ENCODE results near the gene LONP2. TPM values are rescaled to one million over a fixed set of nuclear protein-coding genes. Genes with fewer than 3 reads are reported as not detected.
A peak's percentile ranks its signal among the peaks of the same experiment; 100 is the strongest.

LONP2 gene
- total and polyA plus RNA-seq, 9 of the 15 experiments (the other 6 are each of a cell fraction or from before 2014, with no cell fraction given): 8.1 to 41.2 (median 25.6) TPM

DNA sequence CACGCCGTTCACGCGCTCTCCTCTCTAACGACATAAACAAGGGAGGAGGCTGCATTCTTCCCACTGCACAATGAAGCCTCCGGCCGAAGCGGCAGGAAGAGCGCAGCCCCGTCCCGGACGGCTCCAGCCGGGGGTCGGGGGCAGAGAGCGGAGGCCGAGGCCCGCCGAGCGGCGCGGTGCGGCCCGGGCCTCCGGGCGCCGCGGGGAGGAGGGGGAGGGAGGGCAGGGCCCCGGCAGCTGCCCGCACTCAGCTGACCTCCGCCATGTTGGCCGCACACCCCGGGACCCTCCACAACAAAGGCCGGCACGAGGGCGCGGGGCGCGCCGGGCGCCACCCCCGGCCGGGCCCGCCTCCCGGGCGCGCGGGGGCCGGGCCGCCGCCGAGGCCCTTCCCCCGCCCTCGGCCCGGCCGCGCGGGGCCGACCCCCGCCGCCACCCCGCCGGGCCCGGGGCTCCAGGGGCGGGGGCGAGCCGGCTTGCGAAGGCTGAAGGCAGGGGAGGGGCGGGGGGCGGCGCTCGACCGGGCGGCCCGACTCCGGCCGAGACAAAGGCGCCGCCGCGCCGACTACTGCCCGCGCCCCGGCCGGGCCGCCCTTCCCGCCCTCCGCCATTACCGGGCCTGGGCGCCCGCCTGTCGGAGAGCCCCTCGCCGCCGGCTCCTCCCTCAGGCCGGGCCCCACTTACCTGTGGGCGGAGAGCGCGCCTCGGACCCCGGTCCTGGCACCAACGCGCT, 140.6 kb downstream of the LONP2 start:
- POLR2A ChIA-PET: interaction anchor here (1.0 to 2.8 kb wide), 9 partner anchors 9 to 119 kb away, joined by 3 to 25 read pairs (median 5); no protein-coding TSS in a partner anchor
- intact Hi-C loops (cut with micrococcal nuclease): loop anchor here (2.0 kb wide), 1 partner anchor 18 kb away; no protein-coding TSS in a partner anchor
- FAIRE-seq: no peak
- TF ChIP-seq BHLHE40 (IDR thresholded peaks at IDR 0.05; ENCODE audit: low read length): peak; percentile 56; the same call in 1 of the 2 replicates
- peak; percentile 45; the same call in 1 of the 2 replicates for TF ChIP-seq MYC (IDR thresholded peaks at IDR 0.05; ENCODE audit: low read depth, low read length)
- TF ChIP-seq MYC (CRISPR knock-in tag; IDR thresholded peaks at IDR 0.05; ENCODE audit: borderline replicate concordance, low read depth): no peak
- TF ChIP-seq GTF2A2 (tag; IDR thresholded peaks at IDR 0.05): no peak
- TF ChIP-seq SIN3A (IDR thresholded peaks at IDR 0.05; ENCODE audit: borderline replicate concordance in 2 of 2, control insufficient read depth in 1 of 2, low read depth in 2 of 2, low read length in 2 of 2): peak in 1 of 2 experiments; percentile 77; a peak in 1 of 4 replicates
- TF ChIP-seq, protein P1, sequence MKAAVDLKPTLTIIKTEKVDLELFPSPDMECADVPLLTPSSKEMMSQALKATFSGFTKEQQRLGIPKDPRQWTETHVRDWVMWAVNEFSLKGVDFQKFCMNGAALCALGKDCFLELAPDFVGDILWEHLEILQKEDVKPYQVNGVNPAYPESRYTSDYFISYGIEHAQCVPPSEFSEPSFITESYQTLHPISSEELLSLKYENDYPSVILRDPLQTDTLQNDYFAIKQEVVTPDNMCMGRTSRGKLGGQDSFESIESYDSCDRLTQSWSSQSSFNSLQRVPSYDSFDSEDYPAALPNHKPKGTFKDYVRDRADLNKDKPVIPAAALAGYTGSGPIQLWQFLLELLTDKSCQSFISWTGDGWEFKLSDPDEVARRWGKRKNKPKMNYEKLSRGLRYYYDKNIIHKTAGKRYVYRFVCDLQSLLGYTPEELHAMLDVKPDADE (conservative IDR thresholded peaks at IDR 0.05; ENCODE audit: control insufficient read depth, low read depth, low read length): peak; percentile 25; the same call in 1 of the 2 replicates
- TF ChIP-seq PHB (CRISPR knock-in tag; IDR thresholded peaks at IDR 0.05): no peak
- peak; percentile 60; the same call in 1 of the 2 replicates for TF ChIP-seq ZBTB7A (IDR thresholded peaks at IDR 0.05; ENCODE audit: borderline replicate concordance, control insufficient read depth, low read depth, low read length)
- TF ChIP-seq JUNB (CRISPR knock-in tag; conservative IDR thresholded peaks at IDR 0.05): no peak
- TF ChIP-seq, protein P2, sequence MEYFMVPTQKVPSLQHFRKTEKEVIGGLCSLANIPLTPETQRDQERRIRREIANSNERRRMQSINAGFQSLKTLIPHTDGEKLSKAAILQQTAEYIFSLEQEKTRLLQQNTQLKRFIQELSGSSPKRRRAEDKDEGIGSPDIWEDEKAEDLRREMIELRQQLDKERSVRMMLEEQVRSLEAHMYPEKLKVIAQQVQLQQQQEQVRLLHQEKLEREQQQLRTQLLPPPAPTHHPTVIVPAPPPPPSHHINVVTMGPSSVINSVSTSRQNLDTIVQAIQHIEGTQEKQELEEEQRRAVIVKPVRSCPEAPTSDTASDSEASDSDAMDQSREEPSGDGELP (CRISPR knock-in tag; IDR thresholded peaks at IDR 0.05; ENCODE audit: borderline replicate concordance): peak; percentile 43; the same call in 1 of the 2 replicates
- no peak for TF ChIP-seq KLF1 (tag; IDR thresholded peaks at IDR 0.05)
- peak; percentile 25 to 86 (median 63) for TF ChIP-seq YY1 (IDR thresholded peaks at IDR 0.05; ENCODE audit: borderline replicate concordance in 1 of 3, control insufficient read depth in 1 of 3, extremely low read depth in 1 of 3, insufficient read depth in 3 of 3, insufficient read length in 1 of 3, insufficient replicate concordance in 2 of 3, low read depth in 1 of 3, low read length in 2 of 3)
- peak in 1 of 2 experiments; percentile 50; a peak in 1 of 4 replicates for TF ChIP-seq NONO (IDR thresholded peaks at IDR 0.05; ENCODE audit: low read depth in 2 of 2, low read length in 1 of 2)
- TF ChIP-seq, protein P3, sequence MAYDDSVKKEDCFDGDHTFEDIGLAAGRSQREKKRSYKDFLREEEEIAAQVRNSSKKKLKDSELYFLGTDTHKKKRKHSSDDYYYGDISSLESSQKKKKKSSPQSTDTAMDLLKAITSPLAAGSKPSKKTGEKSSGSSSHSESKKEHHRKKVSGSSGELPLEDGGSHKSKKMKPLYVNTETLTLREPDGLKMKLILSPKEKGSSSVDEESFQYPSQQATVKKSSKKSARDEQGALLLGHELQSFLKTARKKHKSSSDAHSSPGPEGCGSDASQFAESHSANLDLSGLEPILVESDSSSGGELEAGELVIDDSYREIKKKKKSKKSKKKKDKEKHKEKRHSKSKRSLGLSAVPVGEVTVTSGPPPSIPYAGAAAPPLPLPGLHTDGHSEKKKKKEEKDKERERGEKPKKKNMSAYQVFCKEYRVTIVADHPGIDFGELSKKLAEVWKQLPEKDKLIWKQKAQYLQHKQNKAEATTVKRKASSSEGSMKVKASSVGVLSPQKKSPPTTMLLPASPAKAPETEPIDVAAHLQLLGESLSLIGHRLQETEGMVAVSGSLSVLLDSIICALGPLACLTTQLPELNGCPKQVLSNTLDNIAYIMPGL (CRISPR knock-in tag; IDR thresholded peaks at IDR 0.05): 0 out of 2 replicates have a peak, but pooled peaks have one; percentile 8
- no peak for TF ChIP-seq ASH1L (IDR thresholded peaks at IDR 0.05; ENCODE audit: borderline replicate concordance, low read depth, partially characterized antibody)

More for the DNA sequence above, 140.6 kb downstream of the LONP2 start:
- Histone ChIP-seq H3K9ac (ENCODE audit: insufficient read depth in 1 of 2, low read depth in 2 of 2, low read length in 2 of 2) (peak overlapping the region; percentile 88 to 95), H3K4me2 (ENCODE audit: insufficient read depth, low read length) (peak overlapping the region; percentile 95), H3K79me2 (ENCODE audit: control insufficient read depth, insufficient read depth, low read length) (peaks cover 48% of the 10 kb centered on the region), H3K4me1 (replicated peaks in 1 of 2; ENCODE audit: control insufficient read depth in 2 of 2, insufficient read depth in 2 of 2, low read length in 2 of 2) (peaks cover 18 to 20% of the 10 kb centered on the region in 2 experiments; a peak in 4 of 5 replicates), H3K36me3 (ENCODE audit: control insufficient read depth, insufficient read depth, low read length) (no peaks in the 10 kb centered on the region), H2AFZ (ENCODE audit: low read depth, low read length) (peak overlapping the region; percentile 61), H3K4me3 (peak overlapping the region; percentile 85), H3K27ac (ENCODE audit: extremely low read depth, low read depth, low read length) (peak overlapping the region; percentile 95), H4K20me1 (replicated peaks; ENCODE audit: control insufficient read depth, insufficient read depth, low read length) (peaks cover 34% of the 10 kb centered on the region; the same call in 1 of the 2 replicates), H3K9me1 (ENCODE audit: control insufficient read depth, insufficient read depth, low read length) (no peaks in the 10 kb centered on the region), H3K9me3 (replicated peaks; ENCODE audit: control insufficient read depth, insufficient read depth, low read depth, low read length) (no peaks in the 10 kb centered on the region), H3K27me3 (ENCODE audit: control insufficient read depth in 2 of 2, insufficient read depth in 2 of 2, low read length in 2 of 2) (no peaks in the 10 kb centered on the region)
- in situ Hi-C loops (cut with MboI): no loop called here
- CTCF ChIA-PET (ENCODE audit: low intra/inter-chr PET ratio): no interaction called here
- under 1% methylated on average over 12 of the region's 103 CpGs for WGBS (ENCODE audit: insufficient coverage, low coverage, missing lambda C conversion rate)
- no TSS peak for BruUV-seq (replicated peaks)
- DNase-seq (ENCODE audit: extremely low read depth in 1 of 4, low spot score in 3 of 4) (peak; percentile 61 to 90 (median 82)), ATAC-seq (peak; percentile 73)
